Stromal cell of bone marrow (primary cell): ENCODE results near the gene RHBDF1.

ENCODE experiments used
- DNase-seq: peaks from one replicate; pipeline ENCODE4 v3.0.0-alpha.2; 2012; ENCODE audit warnings: low read depth

RHBDF1 gene

DNA sequence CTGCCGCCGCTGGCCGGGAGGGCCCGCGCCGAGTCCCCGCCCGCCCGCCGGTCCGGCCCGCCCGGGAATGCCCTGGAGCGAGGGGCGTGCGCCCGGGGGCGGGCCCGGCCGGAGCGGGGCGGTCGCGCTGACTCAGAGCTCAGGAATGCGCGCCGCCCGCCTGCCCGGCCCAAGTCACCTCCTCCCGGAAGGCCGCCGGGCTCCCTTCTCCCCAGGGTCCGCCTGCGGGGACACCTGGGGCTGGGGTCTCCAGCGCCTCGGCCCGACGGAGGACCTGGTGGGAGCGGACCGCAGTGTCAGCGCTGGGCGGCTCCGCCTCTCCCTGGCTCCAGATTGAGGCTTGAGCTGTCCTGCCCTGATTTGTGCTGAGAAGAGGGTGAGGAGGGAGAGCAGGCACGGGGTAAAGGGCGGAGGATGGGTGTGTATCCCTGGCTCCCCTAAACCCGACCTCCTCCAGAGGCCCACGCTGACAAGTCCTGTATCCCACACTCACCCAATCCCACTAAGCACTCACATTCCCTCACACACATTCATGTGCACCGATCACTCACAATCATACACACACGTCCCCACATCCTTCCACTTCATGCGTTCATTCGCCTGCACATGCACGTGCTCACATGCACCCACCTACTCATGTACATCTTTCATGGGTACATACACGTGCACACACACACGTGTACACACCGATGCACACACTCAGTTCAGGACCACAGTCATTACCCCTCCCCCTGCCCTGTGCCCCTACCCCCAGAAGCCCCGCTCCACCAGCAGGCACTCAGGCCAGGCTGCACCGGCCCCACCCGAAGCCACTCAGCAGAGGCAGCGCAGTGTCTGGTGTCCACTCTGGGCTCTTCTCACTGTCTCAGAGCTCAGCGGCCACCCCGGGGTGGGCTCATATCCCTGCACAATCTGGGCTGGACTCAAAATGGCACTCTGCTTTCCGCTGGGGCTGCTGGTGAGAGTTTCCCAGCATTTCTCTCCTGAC lies at the start of gene RHBDF1:
RHBDF1 (minus strand) TSS at position 71 of the 988 bp plus-strand sequence. CDS start 7,616 bp downstream, outside the sequence.
- DNase-seq: no peak

DNA sequence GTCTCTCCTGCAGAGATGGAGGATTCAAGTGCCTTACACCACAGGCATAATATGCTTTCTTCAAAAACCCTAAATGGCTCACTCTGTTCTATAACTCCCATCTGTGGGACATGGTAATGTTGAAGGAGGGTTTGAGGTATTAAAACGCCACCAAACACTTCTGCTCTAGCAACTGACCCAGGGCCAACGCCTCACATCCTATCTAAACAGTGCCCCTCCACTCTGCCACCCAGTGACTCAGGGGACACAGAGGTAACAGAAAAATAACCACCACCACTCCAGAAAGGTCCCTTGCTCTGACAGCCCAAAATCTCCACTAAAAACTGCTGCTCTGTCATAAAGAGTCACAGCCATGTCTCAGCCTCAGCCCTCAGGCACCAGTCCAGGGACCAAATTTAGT lies 48.3 kb upstream of the RHBDF1 start:
- DNase-seq: no peak

DNA sequence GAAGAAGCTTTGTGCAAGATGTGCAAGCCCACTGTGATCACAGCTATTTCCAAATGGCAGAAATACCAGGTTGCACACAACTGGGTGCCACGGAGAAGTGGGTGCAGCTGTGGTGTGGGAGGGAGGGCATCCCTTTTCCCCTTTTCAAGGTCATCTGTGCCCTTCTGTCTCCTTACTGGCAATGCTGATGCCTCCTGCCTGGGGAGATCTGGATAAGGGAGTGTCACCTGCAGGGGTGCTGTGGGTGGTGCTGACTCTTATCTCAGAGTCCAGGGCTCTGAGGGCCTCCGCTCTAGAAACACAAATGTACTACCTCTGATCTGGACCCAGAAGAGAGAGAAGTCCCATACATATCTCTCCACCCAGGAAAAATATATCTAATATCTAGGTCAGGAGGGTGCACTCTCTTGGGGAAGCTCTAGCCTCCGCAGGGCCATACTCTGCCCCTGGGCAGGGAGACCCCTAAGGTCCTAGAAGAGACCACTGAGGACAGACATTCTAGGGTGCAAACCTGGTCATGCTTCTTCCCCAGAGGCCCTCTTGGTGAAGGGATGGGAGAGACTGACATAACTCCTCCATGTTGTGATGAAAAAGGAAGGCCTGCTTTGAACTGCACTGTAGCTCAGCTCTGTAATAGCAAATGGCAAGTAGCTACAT lies 47.5 kb upstream of the RHBDF1 start:
- no peak for DNase-seq

DNA sequence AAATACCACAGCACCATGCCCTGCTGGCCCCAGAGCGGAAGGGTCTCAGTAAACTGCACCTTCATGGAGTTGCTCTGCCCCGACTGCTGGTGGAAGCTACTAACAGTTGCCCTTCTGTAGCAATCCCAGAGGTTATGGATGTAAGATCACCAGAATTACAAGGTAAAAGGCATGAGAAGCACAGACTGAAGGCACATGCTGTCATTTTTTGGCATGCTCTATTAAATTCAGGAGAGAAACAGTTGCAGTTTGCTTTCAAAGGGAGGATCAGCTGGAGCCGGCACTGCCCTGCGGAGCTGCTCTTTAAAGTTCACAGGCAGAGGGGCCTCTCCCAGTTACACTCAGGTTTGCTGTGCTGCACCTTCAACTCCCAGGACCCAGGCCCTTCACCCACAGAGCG lies 46.9 kb upstream of the RHBDF1 start:
- DNase-seq: no peak

DNA sequence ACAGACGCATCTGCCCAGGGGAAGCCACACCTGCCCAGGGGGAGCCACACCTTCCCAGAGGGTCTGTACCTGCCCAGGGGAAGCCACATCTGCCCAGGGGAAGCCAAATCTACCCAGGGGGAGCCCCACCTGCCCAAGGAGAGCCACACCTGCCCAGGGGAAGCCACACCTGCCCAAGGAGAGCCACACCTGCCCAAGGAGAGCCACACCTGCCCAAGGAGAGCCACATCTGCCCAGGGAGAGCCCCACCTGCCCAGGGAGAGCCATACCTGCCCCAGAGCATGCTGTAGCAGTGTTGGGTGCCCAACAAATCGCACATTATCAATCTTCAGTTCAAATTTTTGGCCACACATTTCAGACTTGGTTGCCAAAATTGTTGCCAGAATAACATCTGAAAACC lies 46.4 kb upstream of the RHBDF1 start:
- no peak for DNase-seq

DNA sequence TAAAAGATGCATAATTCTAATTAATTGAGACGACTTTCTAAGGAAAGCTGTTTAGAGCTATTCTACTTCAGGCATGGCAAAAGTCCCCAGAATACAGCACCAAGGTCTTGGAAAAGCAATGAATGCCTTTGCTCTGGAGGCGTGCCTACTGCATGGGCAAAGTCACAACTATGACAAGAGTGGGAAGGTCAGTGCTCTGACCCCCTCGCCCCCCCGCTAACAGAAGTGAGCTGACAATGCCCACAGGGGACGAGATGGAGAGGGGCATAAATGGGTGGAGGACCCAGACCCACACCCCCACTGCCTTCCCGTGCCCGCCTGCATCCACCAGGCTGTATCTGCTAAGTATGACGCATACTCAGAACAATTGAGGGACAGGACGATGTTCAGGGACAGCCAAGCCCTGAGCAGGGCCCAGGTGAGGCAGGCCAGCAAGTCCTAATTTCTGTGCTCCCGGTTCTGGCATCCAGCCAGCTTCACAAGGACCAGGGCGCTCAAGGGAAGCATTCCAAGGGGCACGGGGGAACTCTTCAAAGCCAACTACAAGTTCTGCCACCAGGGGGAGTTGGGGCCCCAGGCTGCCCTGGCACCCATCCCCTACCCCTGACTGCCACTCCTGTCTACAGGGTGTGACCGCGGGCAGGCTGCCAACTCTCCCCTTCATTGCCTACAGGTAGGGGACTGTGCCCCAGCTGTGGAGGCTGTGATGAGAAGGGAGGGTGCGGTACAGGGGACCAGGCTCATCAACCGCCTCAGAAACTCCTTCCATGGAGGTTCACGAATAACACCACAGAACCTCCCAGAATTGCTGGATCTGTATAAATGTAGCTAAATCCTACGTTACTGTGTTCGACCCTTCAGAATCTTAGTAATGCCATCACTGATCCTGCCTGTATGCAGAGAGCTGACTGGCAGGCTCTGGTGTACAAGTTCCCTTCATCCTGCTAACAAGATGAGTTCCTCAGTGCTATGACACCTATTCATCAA lies 45.2 kb upstream of the RHBDF1 start:
- peak; percentile 4 for DNase-seq

DNA sequence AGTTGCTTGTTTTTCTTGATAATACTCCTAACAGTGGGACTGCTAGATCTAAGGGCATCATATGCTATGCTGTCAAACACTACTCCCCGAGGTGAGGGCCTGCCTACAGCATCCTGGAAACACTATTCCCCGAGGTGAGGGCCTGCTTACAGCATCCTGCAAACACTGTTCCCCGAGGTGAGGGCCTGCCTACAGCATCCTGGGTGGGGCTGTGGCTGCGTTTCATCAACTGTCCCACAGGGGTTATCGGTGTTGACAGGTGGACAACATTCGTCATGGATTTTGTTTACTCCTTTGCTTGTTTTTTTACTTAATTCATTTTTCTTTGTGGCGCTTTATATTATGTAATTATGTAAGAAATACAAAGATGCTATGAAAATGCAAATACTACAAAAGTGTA lies 43.6 kb upstream of the RHBDF1 start:
- no peak for DNase-seq

DNA sequence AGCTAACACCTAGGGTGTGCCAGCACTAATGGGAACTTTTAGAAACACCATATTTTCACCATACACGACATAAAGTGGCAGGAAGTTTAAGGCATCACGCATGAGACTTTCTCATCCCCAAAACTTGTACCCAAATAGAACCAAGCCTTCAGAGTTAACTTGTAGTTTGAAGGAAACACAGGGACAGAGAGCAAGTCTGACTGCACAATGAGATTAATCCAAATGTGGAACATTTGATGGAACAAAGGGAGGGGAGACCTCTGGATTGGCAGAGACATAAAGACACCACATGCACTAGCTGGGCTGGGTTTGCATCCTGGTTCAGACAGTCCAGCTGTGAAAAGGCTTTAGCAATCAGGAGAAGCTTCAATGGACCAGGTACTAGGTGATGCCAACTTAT lies 41.9 kb upstream of the RHBDF1 start:
- no peak for DNase-seq

GRCh38 chr16:112153-112840 lies 39.9 kb upstream of the RHBDF1 start:
- no peak for DNase-seq

DNA sequence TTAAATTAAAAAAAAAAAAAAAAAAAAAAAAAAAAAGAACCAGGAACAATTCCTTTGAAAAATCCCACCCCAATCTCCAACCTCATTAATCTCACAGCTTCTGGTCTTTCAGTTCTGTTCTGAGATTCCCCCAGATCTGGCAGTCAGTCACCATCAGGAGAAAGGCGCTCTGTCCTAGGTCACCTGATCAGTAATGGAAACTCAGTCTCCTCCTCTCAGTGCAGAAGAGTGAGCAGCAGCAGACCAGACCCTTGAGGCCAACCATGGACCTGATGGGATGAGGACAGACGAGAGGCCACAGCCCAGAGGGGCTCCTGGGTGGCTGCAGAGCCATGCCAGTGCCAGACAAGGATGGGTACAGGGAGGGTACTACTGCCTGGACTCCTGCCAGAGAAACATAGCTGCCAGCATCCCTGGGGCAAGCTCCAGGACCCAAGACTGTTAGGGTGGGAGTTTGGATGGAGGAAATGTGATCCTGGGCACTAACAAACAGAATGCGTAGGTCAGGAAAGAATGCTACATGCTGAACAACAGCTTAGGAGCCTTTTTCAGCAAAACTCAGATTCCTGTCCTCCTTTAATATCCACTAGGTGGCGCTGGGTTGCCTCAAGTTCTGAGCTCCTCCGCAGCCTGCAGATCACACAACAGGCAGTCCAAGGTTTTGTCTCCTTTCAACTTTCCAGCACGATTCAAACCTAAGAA lies 34.3 kb upstream of the RHBDF1 start:
- DNase-seq: peak; percentile 60

GRCh38 chr16:105521-105920 lies 33.1 kb upstream of the RHBDF1 start:
- DNase-seq: no peak

DNA sequence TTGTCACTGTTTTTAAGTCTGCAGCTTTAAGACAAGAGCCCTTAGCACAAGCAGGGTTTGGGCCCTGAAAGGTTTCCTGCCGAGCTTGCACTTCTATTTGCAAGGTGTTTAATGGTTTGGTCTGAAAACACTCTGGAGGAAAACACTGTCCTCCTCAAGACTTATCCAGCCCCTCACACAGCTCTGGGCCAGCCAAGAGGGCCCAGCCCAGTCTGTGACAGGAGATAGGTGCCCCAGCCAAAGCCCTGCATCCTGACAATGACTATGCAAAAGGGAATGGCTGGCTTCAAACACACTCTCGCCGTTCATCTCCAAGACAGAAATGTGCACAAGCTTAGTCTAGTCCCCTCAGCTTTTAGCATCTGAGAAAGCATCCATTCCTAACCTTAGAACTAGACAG lies 32.5 kb upstream of the RHBDF1 start:
- DNase-seq: no peak

GRCh38 chr16:104355-104754 lies 31.9 kb upstream of the RHBDF1 start:
- DNase-seq: no peak

GRCh38 chr16:102060-102855 lies 29.8 kb upstream of the RHBDF1 start:
- no peak for DNase-seq

- DNase-seq: no peak
Observed at GRCh38 chr16:101586-101985, 29.2 kb upstream of the RHBDF1 start.

DNA sequence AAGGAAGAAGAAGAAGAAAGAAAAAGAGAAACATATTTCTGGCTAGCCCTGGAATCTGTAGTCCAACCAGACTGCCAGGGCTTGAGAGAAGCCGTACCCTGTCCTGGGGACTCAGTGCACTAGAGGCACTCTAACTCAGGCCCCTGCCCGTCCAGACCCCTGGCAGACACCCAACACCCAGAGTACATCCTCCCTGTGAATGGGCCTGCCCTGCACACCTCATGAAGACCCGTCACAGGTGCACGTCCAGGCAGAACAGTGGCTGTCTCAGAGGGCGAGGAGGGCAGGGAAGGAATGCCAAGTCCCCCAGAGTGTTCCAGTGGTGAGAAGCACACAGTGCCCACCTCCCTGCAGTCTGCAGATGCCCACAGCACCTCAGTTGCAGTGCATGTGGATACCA lies 28.6 kb upstream of the RHBDF1 start:
- no peak for DNase-seq

DNA sequence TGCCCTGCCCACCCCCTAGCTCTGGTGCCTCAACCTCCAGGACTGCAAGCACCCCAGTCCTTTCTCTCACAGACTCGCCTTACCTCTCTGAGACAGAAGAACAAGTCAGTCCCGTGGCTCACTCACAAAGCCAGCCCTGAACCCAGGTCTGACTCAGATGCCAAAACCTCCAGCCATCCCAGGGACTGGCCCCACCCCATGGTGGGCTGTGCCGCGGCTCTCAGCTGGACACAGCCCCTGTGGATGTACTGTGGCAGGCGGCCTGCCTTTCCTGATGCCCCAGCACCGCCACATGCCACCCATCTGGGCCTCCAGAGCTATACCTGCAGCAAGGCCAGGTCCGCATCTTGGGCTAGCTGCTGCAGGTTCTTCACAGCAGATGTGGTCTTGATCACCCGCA lies 25.4 kb upstream of the RHBDF1 start:
- no peak for DNase-seq

- DNase-seq: peak; percentile 78
Observed at GRCh38 chr16:96935-97381, 24.5 kb upstream of the RHBDF1 start.

GRCh38 chr16:94918-95265 lies 22.5 kb upstream of the RHBDF1 start:
- no peak for DNase-seq
